SH-SY5Y (cell line): ENCODE measurements around the gene KIAA1217.

ENCODE experiments used
- GATA2 ChIP-seq: IDR thresholded peaks from 2 replicates; pipeline ENCODE4 v1.6.1; 2011; ENCODE audit warnings: mild to moderate bottlenecking, low read depth, low read length
- GATA3 ChIP-seq: IDR thresholded peaks from 2 replicates; pipeline ENCODE4 v1.6.1; 2011; ENCODE audit warnings: low read depth, mild to moderate bottlenecking, low read length, moderate library complexity

GRCh38 chr10:24437302-24437701, 228.4 kb downstream of the KIAA1217 start:
- TF ChIP-seq GATA3 (no peak), GATA2 (no peak)
